ENCODE data around the gene DOCK6.
A peak's percentile ranks its signal among the peaks of the same experiment; 100 is the strongest.
"Not testable (repeated sequence)": the region's sequence is repeated elsewhere in the genome, so short reads cannot be mapped to it uniquely, and the experiment has no call there.

Gene DOCK6

GRCh38 chr19:11166281-11167142 lies 95.8 kb downstream of the DOCK6 start:
- no peaks in the 10 kb centered on the region for H3K27me3 ChIP-seq (ENCODE audit: control insufficient read depth in 2 of 2, insufficient read depth in 2 of 2, low read length in 2 of 2)
- H3K27ac ChIP-seq (ENCODE audit: low read depth in 2 of 2, low read length in 2 of 2) = peak overlapping the region; percentile 65 to 71
- peaks cover 3 to 16% of the 10 kb centered on the region in 2 donors for H3K4me1 ChIP-seq (ENCODE audit: control insufficient read depth in 2 of 2, insufficient read depth in 2 of 2, low read length in 2 of 2)
- H3K4me3 ChIP-seq (ENCODE audit: low read length in 2 of 2) = no peak overlapping the region
- H3K9ac ChIP-seq (ENCODE audit: low read depth in 1 of 2, low read length in 2 of 2) = no peak overlapping the region
- H3K36me3 ChIP-seq (ENCODE audit: control insufficient read depth in 2 of 2, insufficient read depth in 2 of 2, low read length in 2 of 2) = peaks cover 11 to 12% of the 10 kb centered on the region in 2 donors
- H3K9me3 ChIP-seq (ENCODE audit: control insufficient read depth in 2 of 2, low read length in 2 of 2) = no peaks in the 10 kb centered on the region

DNA sequence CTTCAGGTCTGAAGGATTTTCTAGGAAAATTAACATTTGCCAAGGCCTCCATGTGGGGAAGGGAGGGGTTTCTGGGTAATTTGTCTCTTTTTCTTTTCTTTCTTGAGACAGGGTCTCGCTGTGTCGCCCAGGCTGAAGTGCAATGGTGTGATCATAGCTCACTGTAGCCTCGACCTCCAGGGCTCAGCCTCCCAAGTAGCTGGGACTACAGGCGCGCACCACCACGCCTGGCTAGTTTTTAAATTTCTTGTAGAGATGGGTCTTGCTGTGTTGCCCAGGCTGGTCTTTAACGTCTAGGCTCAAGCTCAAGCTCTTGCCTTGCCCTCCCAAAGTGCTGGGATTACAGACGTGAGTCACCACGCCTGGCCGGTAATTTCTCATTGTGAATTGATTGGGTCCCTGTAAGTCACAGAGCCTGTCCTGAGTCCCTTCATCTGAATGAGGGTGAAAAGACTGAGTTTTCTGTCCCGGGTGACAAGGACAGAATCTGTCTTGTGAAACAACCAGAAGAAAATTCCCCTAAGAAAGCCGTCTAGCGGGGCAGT lies 96.8 kb downstream of the DOCK6 start:
- no peaks in the 10 kb centered on the region for H3K9me3 ChIP-seq (ENCODE audit: control insufficient read depth in 2 of 2, low read length in 2 of 2)
- H3K27me3 ChIP-seq (ENCODE audit: control insufficient read depth in 2 of 2, insufficient read depth in 2 of 2, low read length in 2 of 2) = no peaks in the 10 kb centered on the region
- H3K27ac ChIP-seq (ENCODE audit: low read depth in 2 of 2, low read length in 2 of 2) = peak overlapping the region; percentile 71
- peaks cover 10 to 12% of the 10 kb centered on the region in 2 donors for H3K36me3 ChIP-seq (ENCODE audit: control insufficient read depth in 2 of 2, insufficient read depth in 2 of 2, low read length in 2 of 2)
- H3K9ac ChIP-seq (ENCODE audit: low read depth in 1 of 2, low read length in 2 of 2) = no peak overlapping the region
- peaks cover 3 to 16% of the 10 kb centered on the region in 2 donors for H3K4me1 ChIP-seq (ENCODE audit: control insufficient read depth in 2 of 2, insufficient read depth in 2 of 2, low read length in 2 of 2)
- H3K4me3 ChIP-seq (ENCODE audit: low read length in 2 of 2) = no peak overlapping the region

DNA sequence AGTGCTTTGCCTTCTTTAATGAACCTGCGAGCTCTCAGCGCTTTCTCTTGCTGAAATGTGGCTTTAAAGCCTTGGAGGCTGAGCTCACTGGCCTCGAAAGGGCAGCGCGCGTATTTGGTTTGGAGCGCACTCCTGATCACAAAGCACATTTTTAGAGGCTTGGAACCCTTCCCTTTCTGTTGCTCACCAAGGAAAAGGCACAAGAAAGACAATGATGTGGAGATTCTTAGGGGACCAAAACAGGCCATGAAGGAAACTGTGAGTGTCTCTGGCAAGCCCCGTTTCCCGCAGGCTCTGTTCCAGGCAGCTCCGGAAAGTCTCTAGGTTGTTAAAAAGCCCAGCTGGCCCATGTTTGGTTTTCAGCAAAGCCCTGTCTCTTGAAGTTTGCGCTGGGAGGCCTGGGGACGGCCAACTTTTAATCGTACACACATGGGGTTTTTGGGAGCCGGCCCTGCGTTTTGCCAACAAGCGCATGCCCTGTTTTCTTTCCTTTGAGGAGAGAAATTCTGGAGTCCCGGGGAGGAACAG lies 97.4 kb downstream of the DOCK6 start:
- H3K27me3 ChIP-seq (ENCODE audit: control insufficient read depth in 2 of 2, insufficient read depth in 2 of 2, low read length in 2 of 2) = no peaks in the 10 kb centered on the region
- peaks cover 3 to 16% of the 10 kb centered on the region in 2 donors for H3K4me1 ChIP-seq (ENCODE audit: control insufficient read depth in 2 of 2, insufficient read depth in 2 of 2, low read length in 2 of 2)
- H3K36me3 ChIP-seq (ENCODE audit: control insufficient read depth in 2 of 2, insufficient read depth in 2 of 2, low read length in 2 of 2) = peaks cover 7 to 9% of the 10 kb centered on the region in 2 donors
- H3K4me3 ChIP-seq (ENCODE audit: low read length in 2 of 2) = no peak overlapping the region
- no peak overlapping the region for H3K9ac ChIP-seq (ENCODE audit: low read depth in 1 of 2, low read length in 2 of 2)
- H3K9me3 ChIP-seq (ENCODE audit: control insufficient read depth in 2 of 2, low read length in 2 of 2) = no peaks in the 10 kb centered on the region
- H3K27ac ChIP-seq (ENCODE audit: low read depth in 2 of 2, low read length in 2 of 2) = peak overlapping the region; percentile 71

- Histone ChIP-seq H3K27me3 (ENCODE audit: control insufficient read depth in 2 of 2, insufficient read depth in 2 of 2, low read length in 2 of 2) (no peaks in the 10 kb centered on the region), H3K9ac (ENCODE audit: low read depth in 1 of 2, low read length in 2 of 2) (no peak overlapping the region), H3K4me3 (ENCODE audit: low read length in 2 of 2) (no peak overlapping the region), H3K36me3 (ENCODE audit: control insufficient read depth in 2 of 2, insufficient read depth in 2 of 2, low read length in 2 of 2) (peaks cover 5 to 7% of the 10 kb centered on the region in 2 donors), H3K9me3 (ENCODE audit: control insufficient read depth in 2 of 2, low read length in 2 of 2) (no peaks in the 10 kb centered on the region), H3K27ac (ENCODE audit: low read depth in 2 of 2, low read length in 2 of 2) (peak overlapping the region; percentile 71), H3K4me1 (ENCODE audit: control insufficient read depth in 2 of 2, insufficient read depth in 2 of 2, low read length in 2 of 2) (peaks cover 3 to 16% of the 10 kb centered on the region in 2 donors)
Observed at GRCh38 chr19:11164296-11164695, 98.0 kb downstream of the DOCK6 start.

- H3K27ac ChIP-seq (ENCODE audit: low read depth in 2 of 2, low read length in 2 of 2); H3K27me3 ChIP-seq (ENCODE audit: control insufficient read depth in 2 of 2, insufficient read depth in 2 of 2, low read length in 2 of 2); H3K9me3 ChIP-seq (ENCODE audit: control insufficient read depth in 2 of 2, low read length in 2 of 2); H3K4me3 ChIP-seq (ENCODE audit: low read length in 2 of 2); H3K9ac ChIP-seq (ENCODE audit: low read depth in 1 of 2, low read length in 2 of 2); H3K36me3 ChIP-seq (ENCODE audit: control insufficient read depth in 2 of 2, insufficient read depth in 2 of 2, low read length in 2 of 2): not testable (repeated sequence)
- H3K4me1 ChIP-seq (ENCODE audit: control insufficient read depth in 2 of 2, insufficient read depth in 2 of 2, low read length in 2 of 2) = peaks cover 6 to 12% of the 10 kb centered on the region in 2 donors
Observed at GRCh38 chr19:11160440-11160768, 101.9 kb downstream of the DOCK6 start.

DNA sequence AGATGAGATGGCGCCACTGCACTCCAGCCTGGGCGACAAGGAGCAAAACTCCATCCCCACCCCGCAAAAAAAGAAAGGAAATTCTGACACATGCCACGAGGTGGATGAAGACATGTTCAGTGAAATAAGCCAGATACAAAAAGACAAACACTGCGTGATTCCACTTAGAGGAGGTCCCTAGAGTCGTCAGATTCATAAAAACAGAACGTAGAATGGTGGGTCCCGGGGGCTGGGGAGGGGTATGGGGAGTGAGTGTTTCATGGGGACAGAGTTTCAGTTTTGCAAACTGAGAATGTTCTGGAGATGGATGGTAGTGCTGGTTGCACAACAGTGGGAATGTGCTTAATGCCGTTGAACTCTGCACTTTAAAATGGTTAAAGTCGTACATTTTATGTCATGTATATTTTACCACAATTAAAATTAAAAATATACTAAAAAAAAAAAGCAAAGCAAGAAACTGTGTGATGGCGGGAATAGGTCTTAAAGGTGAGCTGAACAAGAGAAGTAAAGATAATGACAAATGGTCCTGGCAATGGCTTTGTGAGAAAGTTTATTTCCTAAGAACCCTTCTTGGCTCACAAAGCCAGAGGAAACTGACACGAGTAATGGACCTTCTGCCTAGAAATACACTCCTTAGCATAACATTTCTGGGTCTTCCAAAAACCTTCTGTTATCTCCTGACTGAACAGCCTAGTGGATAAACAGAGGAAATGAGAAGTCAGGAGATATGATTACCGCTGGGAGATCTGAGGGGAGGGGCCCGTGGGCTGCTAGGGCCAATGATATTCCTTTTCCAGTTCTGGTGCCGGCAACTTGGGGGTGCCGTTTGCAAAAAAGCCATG lies 102.5 kb downstream of the DOCK6 start:
- H3K4me3 ChIP-seq (ENCODE audit: low read length in 2 of 2) = no peak overlapping the region
- H3K9ac ChIP-seq (ENCODE audit: low read depth in 1 of 2, low read length in 2 of 2) = no peak overlapping the region
- peak overlapping the region in 1 of 2 donors; percentile 29 for H3K27ac ChIP-seq (ENCODE audit: low read depth in 2 of 2, low read length in 2 of 2)
- H3K36me3 ChIP-seq (ENCODE audit: control insufficient read depth in 2 of 2, insufficient read depth in 2 of 2, low read length in 2 of 2) = no peaks in the 10 kb centered on the region
- H3K9me3 ChIP-seq (ENCODE audit: control insufficient read depth in 2 of 2, low read length in 2 of 2) = no peaks in the 10 kb centered on the region
- H3K27me3 ChIP-seq (ENCODE audit: control insufficient read depth in 2 of 2, insufficient read depth in 2 of 2, low read length in 2 of 2) = no peaks in the 10 kb centered on the region
- H3K4me1 ChIP-seq (ENCODE audit: control insufficient read depth in 2 of 2, insufficient read depth in 2 of 2, low read length in 2 of 2) = peaks cover 8 to 17% of the 10 kb centered on the region in 2 donors

- H3K27me3 ChIP-seq (ENCODE audit: control insufficient read depth in 2 of 2, insufficient read depth in 2 of 2, low read length in 2 of 2) = no peaks in the 10 kb centered on the region
- H3K9ac ChIP-seq (ENCODE audit: low read depth in 1 of 2, low read length in 2 of 2) = peak within 1 kb of the TSS; percentile 62 to 70
- H3K4me1 ChIP-seq (ENCODE audit: control insufficient read depth in 2 of 2, insufficient read depth in 2 of 2, low read length in 2 of 2) = peaks cover 14 to 15% of the 10 kb centered on the region in 2 donors
- H3K9me3 ChIP-seq (ENCODE audit: control insufficient read depth in 2 of 2, low read length in 2 of 2) = no peaks in the 10 kb centered on the region
- no peaks in the 10 kb centered on the region for H3K36me3 ChIP-seq (ENCODE audit: control insufficient read depth in 2 of 2, insufficient read depth in 2 of 2, low read length in 2 of 2)
- H3K27ac ChIP-seq (ENCODE audit: low read depth in 2 of 2, low read length in 2 of 2) = peak within 1 kb of the TSS in 1 of 2 donors; percentile 48
- peak within 1 kb of the TSS; percentile 83 to 85 for H3K4me3 ChIP-seq (ENCODE audit: low read length in 2 of 2)
Observed at GRCh38 chr19:11155373-11156120, 106.8 kb downstream of the DOCK6 start, which contains the start of gene SPC24. SPC24 (minus strand) TSS chr19:11155782; CDS start chr19:11155776, 6 bp downstream.

DNA sequence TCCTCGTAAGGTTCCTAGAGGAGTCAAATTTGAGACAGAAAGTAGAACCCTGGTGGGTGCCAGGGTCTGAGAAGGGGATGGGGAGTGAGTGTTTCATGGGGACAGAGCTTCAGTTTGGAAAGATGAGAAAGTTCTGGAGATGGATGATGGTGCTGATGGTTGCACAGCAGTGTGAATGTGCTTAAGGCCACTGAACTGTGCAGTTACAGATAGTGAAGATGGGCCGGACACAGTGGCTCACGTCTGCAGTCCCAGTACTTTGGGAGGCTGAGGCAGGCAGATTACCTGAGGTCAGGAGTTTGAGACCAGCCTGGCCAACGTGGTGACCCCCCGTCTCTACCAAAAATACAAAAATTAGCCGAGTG lies 107.7 kb downstream of the DOCK6 start:
- Histone ChIP-seq H3K36me3 (ENCODE audit: control insufficient read depth in 2 of 2, insufficient read depth in 2 of 2, low read length in 2 of 2) (no peaks in the 10 kb centered on the region), H3K9ac (ENCODE audit: low read depth in 1 of 2, low read length in 2 of 2) (peak overlapping the region in 1 of 2 donors; percentile 62), H3K9me3 (ENCODE audit: control insufficient read depth in 2 of 2, low read length in 2 of 2) (no peaks in the 10 kb centered on the region), H3K4me3 (ENCODE audit: low read length in 2 of 2) (peak overlapping the region in 1 of 2 donors; percentile 83), H3K4me1 (ENCODE audit: control insufficient read depth in 2 of 2, insufficient read depth in 2 of 2, low read length in 2 of 2) (peaks cover 14 to 15% of the 10 kb centered on the region in 2 donors), H3K27me3 (ENCODE audit: control insufficient read depth in 2 of 2, insufficient read depth in 2 of 2, low read length in 2 of 2) (no peaks in the 10 kb centered on the region), H3K27ac (ENCODE audit: low read depth in 2 of 2, low read length in 2 of 2) (no peak overlapping the region)

DNA sequence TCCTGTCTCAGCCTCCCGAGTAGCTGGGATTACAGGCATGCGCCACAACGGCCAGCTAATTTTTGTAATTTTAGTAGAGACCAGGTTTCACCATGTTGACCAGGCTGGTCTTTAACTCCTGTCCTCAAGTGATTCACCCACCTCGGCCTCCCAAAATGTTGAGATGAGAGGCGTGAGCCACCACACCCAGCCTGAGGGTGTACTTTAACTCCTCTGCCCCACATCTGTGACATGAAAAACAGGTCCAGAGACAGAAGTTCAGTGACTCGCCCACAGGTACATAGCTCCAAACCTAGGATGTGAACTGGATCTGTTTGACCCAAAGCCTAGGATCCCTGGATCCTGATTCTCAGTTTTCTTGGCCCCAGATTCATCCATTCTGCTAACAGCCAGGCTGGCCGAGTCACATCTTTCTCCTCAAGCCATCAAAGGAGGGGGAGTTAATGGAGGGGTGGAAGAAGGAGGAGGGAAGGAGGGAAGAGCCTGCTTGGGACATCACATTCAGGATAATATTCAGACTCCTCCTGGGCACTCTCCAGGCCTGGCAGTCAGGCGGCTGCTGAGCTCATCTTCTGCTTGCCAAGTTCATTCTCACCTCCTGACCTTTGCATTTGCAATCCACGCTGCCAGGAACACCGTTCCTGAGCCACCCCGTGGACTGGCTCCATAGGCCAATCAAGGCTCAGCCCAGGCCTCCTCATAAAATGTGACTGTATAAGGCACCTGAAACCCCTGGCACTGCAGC lies 109.8 kb downstream of the DOCK6 start:
- Histone ChIP-seq H3K9ac (ENCODE audit: low read depth in 1 of 2, low read length in 2 of 2) (peak overlapping the region in 1 of 2 donors; percentile 15), H3K27ac (ENCODE audit: low read depth in 2 of 2, low read length in 2 of 2) (peak overlapping the region; percentile 35 to 38), H3K4me3 (ENCODE audit: low read length in 2 of 2) (no peak overlapping the region), H3K9me3 (ENCODE audit: control insufficient read depth in 2 of 2, low read length in 2 of 2) (no peaks in the 10 kb centered on the region), H3K27me3 (ENCODE audit: control insufficient read depth in 2 of 2, insufficient read depth in 2 of 2, low read length in 2 of 2) (no peaks in the 10 kb centered on the region), H3K4me1 (ENCODE audit: control insufficient read depth in 2 of 2, insufficient read depth in 2 of 2, low read length in 2 of 2) (peaks cover 14 to 15% of the 10 kb centered on the region in 2 donors), H3K36me3 (ENCODE audit: control insufficient read depth in 2 of 2, insufficient read depth in 2 of 2, low read length in 2 of 2) (no peaks in the 10 kb centered on the region)
